Hematopoietic multipotent progenitor cell (in vitro differentiated cells): ENCODE results near the gene ETV2. TPM values are rescaled to one million over a fixed set of nuclear protein-coding genes. Genes with fewer than 3 reads are reported as not detected.

ENCODE experiments used
- DNase-seq, 3 donors: peaks; one replicate each; pipeline ENCODE4 v3.0.0-alpha.2; 2011 to 2015; ENCODE audit warnings: low read depth in 2 of 3, low spot score in 2 of 3
- total RNA-seq: library from RNA; depleted of rRNA; stranded (reverse); fragments of >200 nt; gene quantifications from one replicate; pipeline ENCODE4 v1.2.3, GENCODE V29; 2012

Gene ETV2
- total RNA-seq, 1 donor = 1.1 TPM

DNA sequence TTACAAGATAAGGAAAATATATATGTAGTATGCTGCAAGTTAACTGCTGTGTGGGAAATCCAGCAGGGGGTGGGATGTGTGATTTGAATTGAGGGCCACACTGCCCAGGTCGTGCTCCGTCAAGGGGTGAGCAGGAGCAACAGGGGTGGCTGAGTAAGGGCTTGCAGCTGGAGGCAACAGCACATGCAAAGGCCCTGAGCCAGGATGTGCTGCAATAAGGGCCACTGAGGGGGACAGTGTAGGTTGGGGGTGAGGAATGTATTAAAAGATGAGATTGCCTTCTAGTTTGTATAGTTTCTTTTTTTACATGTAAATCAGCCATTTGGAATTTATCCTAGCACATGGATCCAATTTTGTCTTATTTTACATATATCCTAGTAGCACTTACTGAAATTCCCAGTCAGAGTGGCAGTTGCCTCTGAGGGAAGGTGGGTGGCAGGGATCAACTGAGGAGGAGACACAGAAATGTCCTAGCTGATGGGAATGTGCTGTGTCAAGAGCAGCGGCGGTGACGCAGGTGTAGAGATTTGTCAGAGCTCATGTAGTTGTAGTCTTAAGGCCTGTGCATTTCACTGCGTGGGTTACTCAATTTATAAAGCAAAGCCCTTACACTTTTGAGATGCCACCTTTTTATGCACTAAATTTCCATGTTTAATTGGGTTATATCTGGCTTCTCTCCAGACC, 18.1 kb upstream of the ETV2 start:
- DNase-seq = no peak

DNA sequence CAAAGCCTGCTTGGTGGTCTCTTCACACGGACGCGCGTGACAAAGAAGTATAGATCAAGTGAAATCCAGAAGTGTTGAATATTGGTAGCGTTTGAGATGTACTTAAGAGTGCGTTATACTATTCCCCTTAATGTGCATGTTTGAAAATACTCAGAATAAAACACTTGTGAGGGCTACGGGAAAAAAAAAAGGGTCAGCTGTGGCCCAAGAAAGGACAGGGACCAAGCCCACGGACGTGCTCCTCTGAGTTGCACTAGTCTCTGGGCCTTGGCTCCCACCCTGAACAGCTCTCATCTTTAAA, 13.3 kb upstream of the ETV2 start:
- DNase-seq = no peak

DNA sequence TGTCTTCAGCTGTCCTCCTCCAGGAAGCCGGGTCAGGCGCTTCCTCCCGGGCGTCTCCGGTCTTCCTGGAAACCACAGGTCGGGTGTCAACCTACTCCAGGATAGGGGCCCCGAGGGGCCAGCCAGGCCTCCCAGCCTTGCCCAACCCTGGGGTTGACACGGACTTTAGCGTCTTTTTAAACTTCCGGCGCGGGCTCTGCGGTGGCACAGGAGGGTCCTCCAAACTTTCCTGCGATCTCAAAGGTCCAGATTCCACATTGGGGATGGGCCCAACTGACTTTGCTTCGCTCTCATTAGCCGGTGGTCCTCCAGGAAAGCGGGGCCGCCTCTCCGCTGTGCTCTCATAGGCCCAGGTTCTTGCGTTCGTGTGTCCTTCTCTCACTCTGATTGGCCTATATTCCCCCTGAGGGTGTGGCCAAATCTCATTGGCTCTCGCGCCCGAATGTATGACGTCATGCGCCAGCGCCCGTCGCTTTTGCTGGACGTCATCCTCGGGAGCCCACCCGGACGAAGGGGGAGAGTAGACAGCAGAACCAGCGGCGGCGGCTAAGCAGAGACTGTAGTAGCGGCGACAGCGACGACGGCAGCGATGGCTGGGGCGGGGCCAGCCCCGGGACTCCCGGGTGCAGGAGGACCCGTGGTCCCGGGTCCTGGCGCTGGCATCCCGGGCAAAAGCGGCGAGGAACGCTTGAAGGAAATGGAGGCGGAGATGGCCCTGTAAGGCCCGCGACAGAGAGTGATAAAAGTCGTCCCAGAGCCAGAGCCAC, 12.8 kb upstream of the ETV2 start, which contains the start of gene RBM42:
TSS of gene RBM42 (plus strand) at position 472 of the 767 bp plus-strand sequence. CDS start at position 590, 118 bp downstream.
- DNase-seq = peak; percentile 95 to 100 (median 99)

DNA sequence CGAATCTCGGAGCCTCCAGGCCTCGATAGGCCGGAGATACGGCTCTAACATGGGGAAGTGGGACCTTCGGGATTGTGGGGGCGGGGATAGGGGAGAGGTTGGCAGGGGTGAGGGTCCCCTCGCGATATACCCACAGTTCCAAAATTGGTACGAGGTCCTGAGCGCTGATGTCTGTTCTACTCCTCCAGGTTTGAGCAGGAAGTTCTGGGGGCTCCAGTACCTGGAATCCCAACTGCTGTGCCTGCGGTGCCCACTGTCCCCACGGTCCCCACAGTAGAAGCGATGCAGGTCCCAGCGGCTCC, 12.3 kb upstream of the ETV2 start:
- DNase-seq = no peak

DNA sequence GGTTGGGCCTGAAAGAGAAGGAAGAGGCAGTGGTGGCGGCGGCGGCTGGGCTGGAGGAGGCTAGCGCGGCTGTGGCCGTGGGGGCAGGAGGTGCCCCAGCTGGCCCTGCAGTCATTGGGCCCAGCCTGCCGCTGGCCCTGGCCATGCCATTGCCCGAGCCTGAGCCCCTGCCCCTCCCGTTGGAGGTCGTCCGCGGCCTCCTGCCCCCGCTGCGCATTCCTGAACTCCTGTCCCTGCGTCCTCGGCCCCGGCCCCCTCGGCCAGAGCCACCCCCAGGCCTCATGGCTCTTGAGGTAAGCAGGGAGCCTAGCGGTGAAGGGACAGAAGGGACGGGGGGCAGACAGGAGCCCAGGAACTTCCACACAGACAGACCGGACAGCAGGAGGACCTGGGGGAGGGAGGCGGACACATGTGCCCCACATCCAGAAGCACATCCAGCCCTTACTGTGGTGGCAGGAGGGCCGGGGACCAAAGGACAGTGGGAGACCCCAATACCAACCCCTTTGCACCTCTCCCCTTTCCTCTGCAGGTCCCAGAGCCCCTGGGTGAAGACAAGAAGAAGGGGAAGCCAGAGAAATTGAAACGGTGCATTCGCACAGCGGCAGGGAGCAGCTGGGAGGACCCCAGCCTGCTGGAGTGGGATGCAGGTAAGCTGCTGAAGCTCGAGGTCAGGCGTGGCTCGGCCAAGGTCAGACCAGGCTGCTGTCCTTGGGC, 7.7 kb upstream of the ETV2 start:
- no peak for DNase-seq

DNA sequence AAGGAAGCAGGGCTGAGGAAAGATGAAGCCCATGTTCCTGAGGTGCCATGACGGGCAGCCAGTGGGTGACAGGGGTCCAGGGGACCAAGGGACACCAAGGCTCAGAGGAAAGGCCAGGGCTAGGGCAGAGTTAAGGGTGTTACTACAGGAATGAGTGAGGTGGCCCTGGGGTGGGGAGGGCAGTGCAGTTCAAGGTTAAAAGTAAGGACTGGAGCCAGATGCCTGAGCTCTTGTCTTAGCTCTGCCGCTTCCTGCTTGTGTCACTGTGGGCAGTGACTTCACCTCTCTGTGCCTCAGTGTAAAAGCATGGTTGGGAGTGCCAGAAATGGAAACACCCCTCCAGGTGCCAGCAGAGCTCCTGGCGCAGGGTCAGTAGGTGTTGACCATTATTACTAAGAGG, 4.9 kb upstream of the ETV2 start:
- DNase-seq = no peak

DNA sequence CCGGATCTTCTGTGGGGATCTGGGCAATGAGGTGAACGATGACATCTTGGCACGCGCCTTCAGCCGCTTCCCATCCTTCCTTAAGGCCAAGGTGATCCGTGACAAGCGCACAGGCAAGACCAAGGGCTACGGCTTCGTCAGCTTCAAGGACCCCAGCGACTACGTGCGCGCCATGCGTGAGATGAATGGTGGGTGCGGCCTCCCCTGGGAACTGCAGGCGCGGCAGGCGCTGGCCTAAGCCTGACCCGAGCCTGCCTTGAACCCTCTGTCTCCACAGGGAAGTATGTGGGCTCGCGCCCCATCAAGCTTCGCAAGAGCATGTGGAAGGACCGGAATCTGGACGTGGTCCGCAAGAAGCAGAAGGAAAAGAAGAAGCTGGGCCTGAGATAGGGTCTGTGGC, 4.4 kb upstream of the ETV2 start:
- DNase-seq = no peak

DNA sequence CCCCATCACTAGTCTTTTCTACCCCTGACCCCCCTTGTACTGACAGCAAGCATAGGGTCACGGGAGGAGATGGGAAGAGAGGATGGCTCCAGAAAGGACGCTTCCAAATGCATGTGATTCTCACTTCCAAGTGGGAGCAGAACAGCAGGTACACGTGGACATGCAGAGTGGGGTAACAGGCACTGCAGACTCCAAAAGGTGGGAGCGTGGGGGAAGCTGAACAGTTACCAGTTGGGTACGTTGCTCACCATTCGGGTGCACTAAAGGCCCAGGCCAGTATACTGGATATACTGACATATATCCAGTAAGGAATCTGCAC, 2.3 kb upstream of the ETV2 start:
- DNase-seq = no peak

DNA sequence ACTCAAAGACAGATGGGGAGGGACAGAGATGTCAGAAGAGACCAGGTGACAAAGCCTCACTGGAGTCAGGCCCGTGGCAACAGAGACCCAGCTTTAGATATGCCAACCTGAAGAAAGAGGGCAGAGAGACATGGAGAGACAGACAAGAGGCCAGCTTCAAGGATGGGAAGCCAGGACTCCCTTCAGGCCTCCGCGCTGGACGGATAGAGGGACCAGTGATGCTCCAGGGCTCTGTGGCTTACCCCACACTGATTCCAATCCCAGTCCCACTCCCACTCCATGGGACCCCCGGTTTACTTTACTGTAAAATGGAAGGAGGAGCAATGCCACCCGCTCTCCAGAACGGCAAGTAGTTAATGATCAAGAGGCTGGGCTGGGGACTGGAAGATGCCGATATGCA, 1.7 kb upstream of the ETV2 start:
- no peak for DNase-seq

DNA sequence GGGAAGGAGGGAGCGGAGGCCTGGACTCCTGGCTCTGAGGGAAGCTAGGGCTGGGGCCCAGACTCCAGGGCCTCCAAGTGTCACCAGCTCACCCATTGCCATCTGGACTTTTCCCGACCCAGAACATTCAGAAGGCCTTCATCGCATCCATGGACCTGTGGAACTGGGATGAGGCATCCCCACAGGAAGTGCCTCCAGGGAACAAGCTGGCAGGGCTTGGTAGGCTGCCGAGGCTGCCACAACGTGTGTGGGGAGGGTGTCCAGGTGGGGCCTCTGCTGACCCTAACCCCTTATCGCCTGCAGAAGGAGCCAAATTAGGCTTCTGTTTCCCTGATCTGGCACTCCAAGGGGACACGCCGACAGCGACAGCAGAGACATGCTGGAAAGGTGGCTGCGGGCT, 767 bp downstream of the ETV2 start:
- DNase-seq = no peak

DNA sequence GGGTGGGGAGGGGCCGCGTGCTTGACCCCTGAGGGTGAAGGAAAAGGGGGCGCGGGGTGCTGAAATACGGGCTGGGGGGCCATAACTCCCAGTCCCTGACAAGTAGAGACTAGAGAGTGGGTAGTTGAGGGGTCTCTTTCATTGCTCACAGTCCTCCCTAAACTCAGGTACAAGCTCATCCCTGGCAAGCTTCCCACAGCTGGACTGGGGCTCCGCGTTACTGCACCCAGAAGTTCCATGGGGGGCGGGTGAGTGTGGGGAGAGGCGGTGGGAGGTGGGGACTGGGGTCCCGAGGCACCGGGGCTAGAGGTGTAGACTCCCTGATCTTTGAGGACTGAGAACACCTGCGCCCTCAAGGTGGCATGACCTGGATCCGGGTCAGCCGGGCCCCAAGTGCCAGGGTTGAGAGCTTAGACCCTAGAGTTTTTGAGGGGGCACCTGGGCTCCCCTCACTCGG, 1.3 kb downstream of the ETV2 start:
- no peak for DNase-seq

DNA sequence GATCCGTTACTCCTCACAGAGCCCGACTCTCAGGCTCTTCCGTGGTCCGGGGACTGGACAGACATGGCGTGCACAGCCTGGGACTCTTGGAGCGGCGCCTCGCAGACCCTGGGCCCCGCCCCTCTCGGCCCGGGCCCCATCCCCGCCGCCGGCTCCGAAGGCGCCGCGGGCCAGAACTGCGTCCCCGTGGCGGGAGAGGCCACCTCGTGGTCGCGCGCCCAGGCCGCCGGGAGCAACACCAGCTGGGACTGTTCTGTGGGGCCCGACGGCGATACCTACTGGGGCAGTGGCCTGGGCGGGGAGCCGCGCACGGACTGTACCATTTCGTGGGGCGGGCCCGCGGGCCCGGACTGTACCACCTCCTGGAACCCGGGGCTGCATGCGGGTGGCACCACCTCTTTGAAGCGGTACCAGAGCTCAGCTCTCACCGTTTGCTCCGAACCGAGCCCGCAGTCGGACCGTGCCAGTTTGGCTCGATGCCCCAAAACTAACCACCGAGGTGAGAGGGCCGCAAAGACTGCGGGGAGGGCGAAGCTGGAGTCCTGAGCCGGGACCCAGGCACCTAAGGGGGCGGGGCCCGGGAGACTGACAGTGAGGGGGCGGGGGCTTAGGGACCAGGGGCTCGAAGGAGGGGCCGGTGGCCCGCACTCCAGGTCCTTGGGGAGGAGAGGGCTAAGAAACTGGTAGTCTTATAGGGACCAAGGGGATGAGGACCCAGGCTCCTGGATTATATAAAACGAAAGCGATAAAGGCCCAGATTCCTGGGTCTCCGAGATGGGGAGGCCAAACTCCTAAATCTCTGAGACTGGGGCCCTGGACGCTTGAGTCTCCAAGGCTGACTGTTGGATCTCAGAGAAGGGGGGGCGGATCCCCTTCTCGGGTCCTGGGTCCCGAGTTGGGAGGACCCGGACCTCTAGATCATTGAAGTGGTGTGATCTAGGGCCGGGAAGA, 2.0 kb downstream of the ETV2 start:
- DNase-seq = peak; percentile 63 to 89 (median 82)

DNA sequence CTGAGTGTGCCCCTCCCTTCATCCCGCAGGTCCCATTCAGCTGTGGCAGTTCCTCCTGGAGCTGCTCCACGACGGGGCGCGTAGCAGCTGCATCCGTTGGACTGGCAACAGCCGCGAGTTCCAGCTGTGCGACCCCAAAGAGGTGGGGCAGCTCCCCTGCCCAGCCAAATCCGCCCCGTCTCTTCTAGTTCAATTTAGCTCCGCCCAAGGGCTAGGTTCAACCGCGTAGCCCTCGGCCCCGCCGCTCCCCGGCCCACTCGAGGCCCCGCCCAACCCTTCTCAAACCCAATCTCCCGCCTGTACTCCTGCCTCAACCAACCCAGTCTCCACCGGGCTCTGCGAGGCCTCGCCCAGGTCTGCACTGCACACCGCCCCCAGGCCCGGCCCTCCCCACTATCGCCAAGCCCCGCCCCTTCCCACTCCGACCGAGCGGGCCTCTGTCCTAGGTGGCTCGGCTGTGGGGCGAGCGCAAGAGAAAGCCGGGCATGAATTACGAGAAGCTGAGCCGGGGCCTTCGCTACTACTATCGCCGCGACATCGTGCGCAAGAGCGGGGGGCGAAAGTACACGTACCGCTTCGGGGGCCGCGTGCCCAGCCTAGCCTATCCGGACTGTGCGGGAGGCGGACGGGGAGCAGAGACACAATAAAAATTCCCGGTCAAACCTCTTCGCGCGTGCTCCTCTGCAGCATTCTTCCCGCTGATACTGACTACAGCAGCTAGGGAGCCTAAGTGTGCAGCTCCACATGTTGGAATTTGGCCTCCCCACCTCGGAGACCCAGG, 2.9 kb downstream of the ETV2 start:
- peak; percentile 79 to 95 (median 94) for DNase-seq

DNA sequence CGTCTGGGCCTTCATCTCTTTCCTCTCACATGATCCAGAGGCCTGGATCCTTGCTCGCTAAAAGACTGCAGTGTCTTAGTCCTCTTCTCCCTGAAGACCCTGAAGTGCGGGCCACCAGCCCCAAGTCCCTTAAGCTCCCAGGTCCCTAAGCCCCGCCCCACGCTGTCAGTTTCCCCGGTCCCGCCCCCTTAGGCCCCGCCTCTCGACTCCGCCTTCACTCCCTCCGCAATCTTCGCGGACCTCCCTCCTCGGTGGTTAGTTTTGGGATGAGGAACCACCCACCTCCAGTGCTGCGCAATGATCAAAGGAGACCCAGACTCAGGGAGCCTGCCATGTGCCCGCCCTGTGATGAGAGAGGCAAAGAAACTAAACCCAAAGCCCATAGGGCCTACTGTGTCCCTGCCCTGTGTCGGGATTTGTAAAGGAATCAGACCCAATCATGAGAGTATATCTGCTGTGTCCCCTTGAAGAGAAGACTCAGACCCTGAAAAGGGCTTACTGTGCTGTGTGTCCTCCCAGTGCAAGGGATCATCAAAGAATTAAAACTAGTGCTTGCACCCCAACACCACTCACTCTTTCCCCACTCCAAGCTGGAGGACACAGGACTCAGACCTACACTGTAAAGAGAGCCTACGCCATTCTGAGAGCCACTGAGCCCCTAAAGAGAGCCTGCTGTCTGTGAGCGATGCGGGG, 3.6 kb downstream of the ETV2 start:
- peak in 2 of 3 donors; percentile 79 to 84 for DNase-seq

DNA sequence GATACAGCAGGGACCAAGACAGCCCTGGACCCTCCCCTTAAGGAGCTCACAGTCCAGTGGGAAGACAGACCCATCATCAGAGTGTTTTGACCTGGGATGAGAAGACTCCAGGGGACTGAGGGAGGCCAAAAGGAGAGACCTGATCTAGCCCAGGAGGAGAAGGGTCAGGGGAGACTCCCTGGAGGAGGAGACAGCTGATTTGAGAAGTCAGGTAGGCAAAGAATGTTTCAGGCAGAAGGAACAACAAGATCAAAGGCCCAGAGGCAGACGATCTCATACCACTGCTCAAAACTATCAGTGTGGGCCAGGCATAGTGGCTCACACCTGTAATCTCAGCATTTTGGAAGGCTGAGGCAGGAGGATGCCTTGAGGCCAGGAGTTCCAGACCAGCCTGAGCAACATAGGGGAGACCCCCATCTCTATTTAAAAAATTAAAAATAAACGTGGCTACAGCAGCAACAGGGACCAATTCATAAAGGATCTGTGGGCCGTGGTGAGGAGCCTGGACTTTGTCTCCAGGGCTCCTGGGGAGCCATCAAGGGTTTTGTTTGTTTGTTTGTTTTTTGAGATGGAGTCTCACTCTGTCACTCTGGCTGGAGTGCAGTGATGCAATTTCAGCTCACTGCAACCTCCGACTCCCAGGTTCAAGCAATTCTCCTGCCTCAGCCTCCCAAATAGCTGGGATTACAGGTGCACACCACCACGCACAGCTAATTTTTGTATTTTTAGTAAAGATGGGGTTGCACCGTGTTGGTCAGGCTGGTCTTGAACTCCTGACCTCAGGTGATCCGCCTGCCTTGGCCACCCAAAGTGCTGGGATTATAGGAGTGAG, 4.4 kb downstream of the ETV2 start:
- no peak for DNase-seq

DNA sequence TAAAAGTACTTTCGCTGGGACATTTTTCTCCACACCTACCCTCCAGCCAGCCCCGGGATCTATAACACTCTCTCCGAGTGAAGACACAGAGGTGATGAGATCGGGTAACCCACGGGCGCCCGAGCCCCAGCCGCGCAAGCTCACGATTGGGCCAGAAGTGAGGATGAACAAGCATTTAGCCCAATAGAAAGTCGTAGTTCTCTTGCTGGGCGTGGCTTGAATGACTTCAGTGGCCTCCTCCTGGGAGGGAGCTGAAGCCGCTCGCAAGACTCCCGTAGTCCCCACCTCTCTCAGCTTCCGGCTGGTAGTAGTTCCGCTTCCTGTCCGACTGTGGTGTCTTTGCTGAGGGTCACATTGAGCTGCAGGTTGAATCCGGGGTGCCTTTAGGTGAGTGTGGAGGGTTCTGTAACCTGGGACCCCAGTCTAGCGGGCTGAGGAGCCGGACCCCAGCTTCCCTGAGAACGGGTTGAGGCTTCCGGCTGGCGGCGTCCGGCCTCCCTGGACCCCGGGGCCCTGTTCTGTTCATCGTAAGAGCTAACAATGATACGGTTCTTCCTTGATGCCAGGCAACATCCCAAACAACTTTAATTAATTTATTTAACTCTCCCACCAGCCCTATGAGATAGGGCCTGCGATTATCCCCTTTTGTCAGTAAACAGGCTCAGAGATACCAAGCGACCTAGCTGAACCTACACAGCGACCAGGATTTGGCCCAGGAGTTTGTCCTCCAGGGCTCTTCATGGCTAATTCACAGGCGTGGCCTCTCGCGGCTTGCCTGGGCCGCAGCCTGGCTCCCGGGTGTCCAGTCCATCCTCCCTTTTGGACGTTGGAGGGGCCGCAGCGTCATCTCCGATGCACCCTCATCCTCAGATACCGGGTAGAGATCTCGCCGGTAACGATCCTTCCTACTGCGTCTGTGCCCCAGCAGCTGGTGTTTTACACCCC, 6.7 kb downstream of the ETV2 start, which contains the start of gene COX6B1:
TSS of gene COX6B1 (plus strand) at position 307 of the 945 bp plus-strand sequence. CDS start 2,921 bp downstream, outside the sequence.
- peak; percentile 74 to 98 (median 95) for DNase-seq

DNA sequence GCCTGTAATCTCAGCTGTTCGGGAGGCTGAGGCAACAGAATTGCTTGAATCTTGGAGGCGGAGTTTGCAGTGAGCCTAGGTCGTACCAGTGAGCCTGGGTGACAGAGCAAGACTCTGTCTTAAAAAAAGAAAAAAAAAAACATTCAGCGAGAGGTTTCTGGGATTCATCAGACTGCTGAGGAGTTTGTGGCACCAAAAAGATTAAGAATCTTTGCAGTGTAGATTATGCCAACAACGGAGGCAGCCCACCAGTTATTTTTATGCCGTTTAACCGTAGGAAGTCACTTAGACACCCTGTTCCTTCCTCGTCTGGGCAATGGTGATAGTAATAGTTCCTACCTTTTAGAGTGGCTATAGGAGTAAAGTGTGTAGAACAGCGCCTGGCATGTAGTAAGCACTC, 9.0 kb downstream of the ETV2 start:
- DNase-seq = peak in 1 of 3 donors; percentile 16
